HCT116 (cell line): ENCODE measurements around the gene SLC44A2.

Experiments
- TCF7L2 ChIP-seq: IDR thresholded peaks from 2 replicates; pipeline ENCODE4 v1.7.0; 2011; ENCODE audit warnings: borderline replicate concordance, inconsistent platforms; ENCODE audit not compliant: insufficient read depth, insufficient read length; ENCODE audit errors: extremely low read depth
- TF ChIP-seq, protein P1 (sequence below): IDR thresholded peaks from 2 replicates; pipeline ENCODE4 v1.6.1; 2012
- TF ChIP-seq, protein P2 (sequence below), 3 experiments: fragments of 200-600 bp in 1 of 3; sonication (generic) in 1 of 3; IDR thresholded peaks in 2 of 3; conservative IDR thresholded peaks in 1 of 3; 2 replicates each; pipeline ENCODE4 v1.5.1; 2012 to 2017; ENCODE audit warnings: low read depth in 2 of 3, low read length in 2 of 3, antibody characterized with exemption in 1 of 3, borderline replicate concordance in 1 of 3, control low read depth in 1 of 3, mild to moderate bottlenecking in 1 of 3, mixed read lengths in 1 of 3, mixed run types in 1 of 3, moderate library complexity in 1 of 3; ENCODE audit not compliant: insufficient read depth in 1 of 3

DNA sequence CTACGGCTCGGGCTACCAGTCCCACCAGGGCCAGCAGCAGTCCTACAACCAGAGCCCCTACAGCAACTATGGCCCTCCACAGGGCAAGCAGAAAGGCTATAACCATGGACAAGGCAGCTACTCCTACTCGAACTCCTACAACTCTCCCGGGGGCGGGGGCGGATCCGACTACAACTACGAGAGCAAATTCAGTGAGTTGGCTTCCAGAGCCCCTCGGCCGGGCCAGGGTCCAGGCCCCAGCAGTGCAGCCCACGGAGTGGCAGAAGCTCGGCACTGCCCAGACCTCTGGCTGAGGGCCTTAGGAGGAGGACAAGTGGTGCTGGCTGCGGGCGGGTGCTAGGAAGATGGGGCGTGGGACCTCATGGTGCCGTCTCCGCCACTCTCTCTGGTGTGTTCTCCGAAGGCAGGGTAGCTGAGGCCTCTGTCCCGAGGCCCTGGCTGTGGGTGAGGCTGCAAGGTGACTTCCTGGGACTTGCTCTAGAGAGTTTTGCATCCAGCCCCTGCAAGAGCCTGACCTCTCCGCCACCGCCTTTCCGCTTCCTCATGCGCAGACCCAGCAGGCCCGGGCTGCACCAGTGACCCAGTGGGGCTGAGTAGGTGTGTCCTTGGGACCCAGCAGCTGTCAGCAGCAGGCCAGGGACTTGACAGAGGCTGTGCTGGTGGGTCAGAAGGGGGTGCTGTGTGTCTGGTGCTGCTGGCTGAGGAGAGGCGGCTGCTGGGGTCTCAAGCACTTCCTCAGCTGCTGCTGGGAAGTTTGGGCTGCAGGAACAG, 62.4 kb downstream of the SLC44A2 start:
- TF ChIP-seq, protein P1, sequence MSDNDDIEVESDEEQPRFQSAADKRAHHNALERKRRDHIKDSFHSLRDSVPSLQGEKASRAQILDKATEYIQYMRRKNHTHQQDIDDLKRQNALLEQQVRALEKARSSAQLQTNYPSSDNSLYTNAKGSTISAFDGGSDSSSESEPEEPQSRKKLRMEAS, result no peak
- TF ChIP-seq, protein P2, sequence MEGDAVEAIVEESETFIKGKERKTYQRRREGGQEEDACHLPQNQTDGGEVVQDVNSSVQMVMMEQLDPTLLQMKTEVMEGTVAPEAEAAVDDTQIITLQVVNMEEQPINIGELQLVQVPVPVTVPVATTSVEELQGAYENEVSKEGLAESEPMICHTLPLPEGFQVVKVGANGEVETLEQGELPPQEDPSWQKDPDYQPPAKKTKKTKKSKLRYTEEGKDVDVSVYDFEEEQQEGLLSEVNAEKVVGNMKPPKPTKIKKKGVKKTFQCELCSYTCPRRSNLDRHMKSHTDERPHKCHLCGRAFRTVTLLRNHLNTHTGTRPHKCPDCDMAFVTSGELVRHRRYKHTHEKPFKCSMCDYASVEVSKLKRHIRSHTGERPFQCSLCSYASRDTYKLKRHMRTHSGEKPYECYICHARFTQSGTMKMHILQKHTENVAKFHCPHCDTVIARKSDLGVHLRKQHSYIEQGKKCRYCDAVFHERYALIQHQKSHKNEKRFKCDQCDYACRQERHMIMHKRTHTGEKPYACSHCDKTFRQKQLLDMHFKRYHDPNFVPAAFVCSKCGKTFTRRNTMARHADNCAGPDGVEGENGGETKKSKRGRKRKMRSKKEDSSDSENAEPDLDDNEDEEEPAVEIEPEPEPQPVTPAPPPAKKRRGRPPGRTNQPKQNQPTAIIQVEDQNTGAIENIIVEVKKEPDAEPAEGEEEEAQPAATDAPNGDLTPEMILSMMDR (IDR thresholded peaks at IDR 0.05 in 2 of 3, conservative IDR thresholded peaks at IDR 0.05 in 1 of 3; ENCODE audit: borderline replicate concordance in 1 of 3, insufficient read depth in 1 of 3, low read depth in 2 of 3, low read length in 2 of 3), result no peak
- no peak for TF ChIP-seq TCF7L2
